Endothelial cell (in vitro differentiated cells): ENCODE measurements around the gene REPS2. TPM values are rescaled to one million over a fixed set of nuclear protein-coding genes. Genes with fewer than 3 reads are reported as not detected.

Experiments used
- DNase-seq: peaks from one replicate; pipeline ENCODE4 v3.0.0; 2021; ENCODE audit warnings: low spot score
- H3K27ac Mint-ChIP-seq: one replicate; pipeline ENCODE4 v1.8.0; 2021; ENCODE audit warnings: mixed read lengths, inconsistent platforms; ENCODE audit not compliant: unreplicated experiment
- H3K27me3 Mint-ChIP-seq: one replicate; pipeline ENCODE4 v1.8.0; 2021; ENCODE audit warnings: mild to moderate bottlenecking, moderate library complexity, mixed read lengths, inconsistent platforms; ENCODE audit not compliant: unreplicated experiment
- H3K36me3 Mint-ChIP-seq: one replicate; pipeline ENCODE4 v1.8.0; 2021; ENCODE audit warnings: mild to moderate bottlenecking, low read depth, mixed read lengths, inconsistent platforms; ENCODE audit not compliant: unreplicated experiment
- H3K4me1 Mint-ChIP-seq: one replicate; pipeline ENCODE4 v1.8.0; 2021; ENCODE audit warnings: mild to moderate bottlenecking, mixed read lengths, inconsistent platforms; ENCODE audit not compliant: unreplicated experiment
- H3K4me3 Mint-ChIP-seq: one replicate; pipeline ENCODE4 v1.8.0; 2021; ENCODE audit warnings: mild to moderate bottlenecking, mixed read lengths, inconsistent platforms; ENCODE audit not compliant: unreplicated experiment
- H3K9me3 Mint-ChIP-seq: one replicate; pipeline ENCODE4 v1.8.0; 2021; ENCODE audit warnings: mixed read lengths, inconsistent platforms; ENCODE audit not compliant: unreplicated experiment
- CTCF ChIP-seq: fragments of 200-600 bp; sonication (generic); IDR thresholded peaks from one replicate; pipeline ENCODE4 v1.5.0; 2021; ENCODE audit warnings: antibody characterized with exemption; ENCODE audit not compliant: unreplicated experiment
- total RNA-seq: library from RNA; stranded (reverse); fragmentation: NEBNext Ultra II Directional; extraction: Animal tissue kit (Norgen Biotek cat#: 25700); gene quantifications from one replicate; pipeline ENCODE4 v1.2.1, GENCODE V29; 2021; ENCODE audit not compliant: unreplicated experiment

The REPS2 gene
- total RNA-seq, 1 donor from 2014 or later: 10.6 TPM

GRCh38 chrX:16993791-16994318 lies 47.4 kb downstream of the REPS2 start:
- Mint-ChIP-seq H3K4me3 (no peak overlapping the region), H3K27me3 (no peaks in the 10 kb centered on the region), H3K27ac (no peak overlapping the region), H3K4me1 (peaks cover 9% of the 10 kb centered on the region), H3K9me3 (no peaks in the 10 kb centered on the region), H3K36me3 (no peaks in the 10 kb centered on the region)
- no peak for TF ChIP-seq CTCF
- DNase-seq: peak; percentile 3

GRCh38 chrX:16994736-16995135 lies 48.3 kb downstream of the REPS2 start:
- no peaks in the 10 kb centered on the region for H3K36me3 Mint-ChIP-seq
- H3K27me3 Mint-ChIP-seq: no peaks in the 10 kb centered on the region
- no peak for TF ChIP-seq CTCF
- no peak for DNase-seq
- peaks cover 9% of the 10 kb centered on the region for H3K4me1 Mint-ChIP-seq
- no peak overlapping the region for H3K4me3 Mint-ChIP-seq
- H3K27ac Mint-ChIP-seq: no peak overlapping the region
- H3K9me3 Mint-ChIP-seq: no peaks in the 10 kb centered on the region

- Mint-ChIP-seq H3K4me1 (peaks cover 9% of the 10 kb centered on the region), H3K4me3 (no peak overlapping the region), H3K27ac (no peak overlapping the region), H3K9me3 (no peaks in the 10 kb centered on the region), H3K27me3 (no peaks in the 10 kb centered on the region), H3K36me3 (no peaks in the 10 kb centered on the region)
- no peak for DNase-seq
- no peak for TF ChIP-seq CTCF
These were observed 50.9 kb downstream of the REPS2 start for GRCh38 chrX:16997313-16997712.

- no peak for DNase-seq
- no peaks in the 10 kb centered on the region for H3K4me1 Mint-ChIP-seq
- H3K9me3 Mint-ChIP-seq: no peaks in the 10 kb centered on the region
- H3K4me3 Mint-ChIP-seq: no peak overlapping the region
- H3K27me3 Mint-ChIP-seq: no peaks in the 10 kb centered on the region
- no peaks in the 10 kb centered on the region for H3K36me3 Mint-ChIP-seq
- no peak overlapping the region for H3K27ac Mint-ChIP-seq
- TF ChIP-seq CTCF: no peak
These were observed 52.8 kb downstream of the REPS2 start for GRCh38 chrX:16999275-16999674.

GRCh38 chrX:17000751-17001150 lies 54.3 kb downstream of the REPS2 start:
- H3K27ac Mint-ChIP-seq: no peak overlapping the region
- no peaks in the 10 kb centered on the region for H3K27me3 Mint-ChIP-seq
- no peak overlapping the region for H3K4me3 Mint-ChIP-seq

More at GRCh38 chrX:17000751-17001150, 54.3 kb downstream of the REPS2 start:
- no peak for TF ChIP-seq CTCF
- Mint-ChIP-seq H3K9me3 (no peaks in the 10 kb centered on the region), H3K36me3 (no peaks in the 10 kb centered on the region), H3K4me1 (no peaks in the 10 kb centered on the region)
- DNase-seq: no peak
